HG03095 (cell line): ENCODE results near the gene PSMD14.

Experiments used
- ATAC-seq: cut with Tn5 transposase; IDR thresholded peaks from one replicate; pipeline ENCODE4 v1.9.1; 2021; ENCODE audit warnings: moderate library complexity; ENCODE audit not compliant: unreplicated experiment

Gene PSMD14

GRCh38 chr2:161418275-161418714 lies 110.1 kb downstream of the PSMD14 start:
- ATAC-seq, result no peak

- ATAC-seq, result no peak
These were observed 110.8 kb downstream of the PSMD14 start for GRCh38 chr2:161418715-161419637.

GRCh38 chr2:161419638-161420190 lies 111.5 kb downstream of the PSMD14 start:
- ATAC-seq, result no peak

GRCh38 chr2:161420406-161421074 lies 112.3 kb downstream of the PSMD14 start:
- no peak for ATAC-seq

- no peak for ATAC-seq
These were observed 113.5 kb downstream of the PSMD14 start for GRCh38 chr2:161421686-161422085.

- ATAC-seq, result no peak
These were observed 114.7 kb downstream of the PSMD14 start for GRCh38 chr2:161422816-161423403.

- ATAC-seq, result no peak
These were observed 115.5 kb downstream of the PSMD14 start for GRCh38 chr2:161423421-161424393.

- ATAC-seq, result no peak
These were observed 116.2 kb downstream of the PSMD14 start for GRCh38 chr2:161424394-161424769.

- no peak for ATAC-seq
These were observed 116.9 kb downstream of the PSMD14 start for GRCh38 chr2:161424891-161425727.

- no peak for ATAC-seq
These were observed 117.7 kb downstream of the PSMD14 start for GRCh38 chr2:161425728-161426454.

- ATAC-seq, result no peak
These were observed 118.3 kb downstream of the PSMD14 start for GRCh38 chr2:161426455-161426921.

GRCh38 chr2:161426922-161427663 lies 118.9 kb downstream of the PSMD14 start:
- no peak for ATAC-seq

GRCh38 chr2:161427664-161428587 lies 119.7 kb downstream of the PSMD14 start:
- no peak for ATAC-seq

GRCh38 chr2:161430386-161430785 lies 122.2 kb downstream of the PSMD14 start:
- no peak for ATAC-seq

GRCh38 chr2:161432107-161432506 lies 123.9 kb downstream of the PSMD14 start:
- ATAC-seq, result no peak

GRCh38 chr2:161434118-161434517 lies 125.9 kb downstream of the PSMD14 start:
- no peak for ATAC-seq

GRCh38 chr2:161436411-161436810 lies 128.2 kb downstream of the PSMD14 start:
- no peak for ATAC-seq
